GM19324 (cell line): ENCODE data around the gene OPCML.

Experiments used
- ATAC-seq: cut with Tn5 transposase; IDR thresholded peaks from one replicate; pipeline ENCODE4 v1.9.1; 2021; ENCODE audit warnings: mild to moderate bottlenecking, moderate library complexity; ENCODE audit not compliant: unreplicated experiment, low FRiP score

OPCML gene

GRCh38 chr11:132876239-132876638, 656.1 kb downstream of the OPCML start:
- no peak for ATAC-seq

- no peak for ATAC-seq
These were observed 657.7 kb downstream of the OPCML start for GRCh38 chr11:132874638-132875037.

GRCh38 chr11:132873841-132874240, 658.5 kb downstream of the OPCML start:
- ATAC-seq, result no peak

GRCh38 chr11:132872211-132872610, 660.1 kb downstream of the OPCML start:
- no peak for ATAC-seq

- ATAC-seq, result no peak
These were observed 665.3 kb downstream of the OPCML start for GRCh38 chr11:132866783-132867545.

- no peak for ATAC-seq
These were observed 666.7 kb downstream of the OPCML start for GRCh38 chr11:132865623-132866022.

GRCh38 chr11:132864811-132865576, 667.3 kb downstream of the OPCML start:
- ATAC-seq, result no peak

GRCh38 chr11:132862933-132863332, 669.4 kb downstream of the OPCML start:
- ATAC-seq, result no peak

- no peak for ATAC-seq
These were observed 670.2 kb downstream of the OPCML start for GRCh38 chr11:132862137-132862536.

GRCh38 chr11:132859306-132859705, 673.0 kb downstream of the OPCML start:
- ATAC-seq, result no peak

- no peak for ATAC-seq
These were observed 674.1 kb downstream of the OPCML start for GRCh38 chr11:132858223-132858622.

- ATAC-seq, result no peak
These were observed 676.3 kb downstream of the OPCML start for GRCh38 chr11:132856032-132856431.

GRCh38 chr11:132855516-132855915, 676.8 kb downstream of the OPCML start:
- ATAC-seq, result no peak

GRCh38 chr11:132853886-132854285, 678.4 kb downstream of the OPCML start:
- no peak for ATAC-seq

GRCh38 chr11:132852361-132852760, 679.9 kb downstream of the OPCML start:
- ATAC-seq, result no peak

GRCh38 chr11:132851247-132851646, 681.1 kb downstream of the OPCML start:
- ATAC-seq, result no peak

- ATAC-seq, result no peak
These were observed 682.0 kb downstream of the OPCML start for GRCh38 chr11:132850266-132850665.

- no peak for ATAC-seq
These were observed 684.0 kb downstream of the OPCML start for GRCh38 chr11:132848336-132848735.

- no peak for ATAC-seq
These were observed 686.2 kb downstream of the OPCML start for GRCh38 chr11:132846075-132846474.

- ATAC-seq, result no peak
These were observed 687.2 kb downstream of the OPCML start for GRCh38 chr11:132844956-132845696.

- no peak for ATAC-seq
These were observed 691.6 kb downstream of the OPCML start for GRCh38 chr11:132840660-132841059.
